ENCODE measurements around the gene ANKRD60.

DNA sequence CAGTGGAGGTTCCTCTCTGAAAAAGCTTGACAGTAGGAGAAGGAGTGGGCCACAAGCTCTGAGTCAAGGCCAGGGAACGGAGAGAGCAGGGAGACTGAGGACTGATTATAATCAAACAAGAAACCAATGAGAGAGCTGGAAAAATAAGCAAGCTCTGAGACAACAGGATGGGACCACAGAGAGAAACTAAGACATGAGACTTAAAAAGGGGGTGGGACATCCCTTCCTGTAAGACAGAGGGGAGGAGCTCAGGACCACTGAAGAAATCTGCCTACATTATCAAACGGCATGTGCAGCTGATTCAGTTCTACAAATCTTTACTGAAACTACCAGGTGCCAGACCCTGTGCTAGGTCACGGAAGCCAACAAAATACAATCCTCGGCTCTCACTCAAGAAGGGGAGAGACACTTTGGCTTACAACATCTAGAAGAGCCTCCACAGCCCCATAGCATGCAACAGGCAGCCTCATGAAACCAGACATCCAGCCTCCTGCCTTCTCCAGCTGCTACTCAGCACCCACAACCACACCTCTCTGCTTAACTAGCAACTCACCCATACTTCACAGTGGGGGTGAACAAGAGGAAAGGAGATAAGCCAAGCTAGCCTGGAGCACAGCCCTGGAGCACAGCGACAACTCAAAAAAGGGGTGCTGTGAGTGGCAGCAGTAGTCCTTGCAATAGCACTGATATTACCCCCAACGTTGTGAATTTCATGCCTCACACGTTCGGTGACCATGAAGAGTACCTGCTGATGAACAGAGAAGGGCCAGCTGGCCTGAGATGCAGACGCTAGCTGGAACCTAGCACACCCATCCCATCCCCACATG is 39.1 kb upstream of the ANKRD60 start:
- TF ChIP-seq, protein P1, sequence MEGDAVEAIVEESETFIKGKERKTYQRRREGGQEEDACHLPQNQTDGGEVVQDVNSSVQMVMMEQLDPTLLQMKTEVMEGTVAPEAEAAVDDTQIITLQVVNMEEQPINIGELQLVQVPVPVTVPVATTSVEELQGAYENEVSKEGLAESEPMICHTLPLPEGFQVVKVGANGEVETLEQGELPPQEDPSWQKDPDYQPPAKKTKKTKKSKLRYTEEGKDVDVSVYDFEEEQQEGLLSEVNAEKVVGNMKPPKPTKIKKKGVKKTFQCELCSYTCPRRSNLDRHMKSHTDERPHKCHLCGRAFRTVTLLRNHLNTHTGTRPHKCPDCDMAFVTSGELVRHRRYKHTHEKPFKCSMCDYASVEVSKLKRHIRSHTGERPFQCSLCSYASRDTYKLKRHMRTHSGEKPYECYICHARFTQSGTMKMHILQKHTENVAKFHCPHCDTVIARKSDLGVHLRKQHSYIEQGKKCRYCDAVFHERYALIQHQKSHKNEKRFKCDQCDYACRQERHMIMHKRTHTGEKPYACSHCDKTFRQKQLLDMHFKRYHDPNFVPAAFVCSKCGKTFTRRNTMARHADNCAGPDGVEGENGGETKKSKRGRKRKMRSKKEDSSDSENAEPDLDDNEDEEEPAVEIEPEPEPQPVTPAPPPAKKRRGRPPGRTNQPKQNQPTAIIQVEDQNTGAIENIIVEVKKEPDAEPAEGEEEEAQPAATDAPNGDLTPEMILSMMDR (IDR thresholded peaks at IDR 0.05), result no peak
- no peak for TF ChIP-seq POLR2A (IDR thresholded peaks at IDR 0.05)
- TF ChIP-seq EP300 (IDR thresholded peaks at IDR 0.05), result no peak
- no peak for TF ChIP-seq POLR2AphosphoS5 (IDR thresholded peaks at IDR 0.05)
